Keratinocyte (primary cell): ENCODE measurements around the gene CDH15. TPM values are rescaled to one million over a fixed set of nuclear protein-coding genes. Genes with fewer than 3 reads are reported as not detected.
"Not testable (repeated sequence)": the region's sequence is repeated elsewhere in the genome, so short reads cannot be mapped to it uniquely, and the experiment has no call there.

Source experiments
- DNase-seq: peaks from one replicate; pipeline ENCODE4 v3.0.0-alpha.2; 2011; ENCODE audit warnings: low read depth, missing footprints, low spot score
- FAIRE-seq: peaks from 2 replicates; lab custom pipeline; 2011; peaks lifted over from hg19 to GRCh38; lab: Jason Lieb, UNC
- H2AFZ ChIP-seq: 2 replicates; pipeline ENCODE4 v1.6.0; 2012; ENCODE audit warnings: low read length, control low read depth, inconsistent platforms; ENCODE audit not compliant: control insufficient read depth
- H3K27ac ChIP-seq: 2 replicates; pipeline ENCODE4 v1.5.1; 2011; ENCODE audit warnings: low read length; ENCODE audit not compliant: control insufficient read depth, insufficient read depth
- H3K27me3 ChIP-seq: 3 replicates; pipeline ENCODE4 v1.6.0; 2011; ENCODE audit warnings: low read length; ENCODE audit not compliant: control insufficient read depth, insufficient read depth; ENCODE audit errors: extremely low read depth
- H3K36me3 ChIP-seq, 2 experiments: 2 replicates in 1 of 2; 3 replicates in 1 of 2; pipeline ENCODE4 v1.5.1; 2011; ENCODE audit warnings: low read length in 2 of 2, mild to moderate bottlenecking in 1 of 2; ENCODE audit not compliant: control insufficient read depth in 2 of 2, insufficient read depth in 2 of 2; ENCODE audit errors: extremely low read depth in 1 of 2
- H3K4me1 ChIP-seq: 3 replicates; pipeline ENCODE4 v1.5.1; 2011; ENCODE audit warnings: low read length; ENCODE audit not compliant: control insufficient read depth, insufficient read depth; ENCODE audit errors: extremely low read depth
- H3K4me2 ChIP-seq: 3 replicates; pipeline ENCODE4 v1.6.0; 2011; ENCODE audit warnings: low read depth, low read length; ENCODE audit not compliant: control insufficient read depth, insufficient read depth; ENCODE audit errors: extremely low read depth
- H3K4me3 ChIP-seq, 3 experiments: fragments of 200-600 bp in 1 of 3; sonication (generic) in 1 of 3; 2 replicates in 2 of 3; 3 replicates in 1 of 3; pipeline ENCODE4 v1.5.1; 2011 to 2016; ENCODE audit warnings: low read length in 3 of 3, mild to moderate bottlenecking in 3 of 3, control low read depth in 2 of 3, inconsistent platforms in 1 of 3, low read depth in 1 of 3, mixed read lengths in 1 of 3, mixed run types in 1 of 3, moderate library complexity in 1 of 3; ENCODE audit not compliant: control insufficient read depth in 2 of 3, insufficient read depth in 2 of 3; ENCODE audit errors: extremely low read depth in 1 of 3
- H3K79me2 ChIP-seq: 2 replicates; pipeline ENCODE4 v1.6.0; 2012; ENCODE audit warnings: low read length; ENCODE audit not compliant: control insufficient read depth, insufficient read depth
- H3K9ac ChIP-seq: 3 replicates; pipeline ENCODE4 v1.6.0; 2011; ENCODE audit warnings: low read length; ENCODE audit not compliant: control insufficient read depth, insufficient read depth; ENCODE audit errors: extremely low read depth
- H3K9me1 ChIP-seq: 3 replicates; pipeline ENCODE4 v1.6.0; 2011; ENCODE audit warnings: low read length; ENCODE audit not compliant: control insufficient read depth, insufficient read depth; ENCODE audit errors: extremely low read depth
- H3K9me3 ChIP-seq: 2 replicates; pipeline ENCODE4 v1.5.1; 2012; ENCODE audit warnings: low read depth, low read length; ENCODE audit not compliant: control insufficient read depth
- H4K20me1 ChIP-seq: 3 replicates; pipeline ENCODE4 v1.6.0; 2011; ENCODE audit warnings: low read length; ENCODE audit not compliant: control insufficient read depth, insufficient read depth; ENCODE audit errors: extremely low read depth
- CTCF ChIP-seq, 3 experiments: IDR thresholded peaks in 1 of 3; conservative IDR thresholded peaks in 1 of 3; optimal IDR thresholded peaks in 1 of 3; 2 replicates in 2 of 3; 3 replicates in 1 of 3; pipeline versions ENCODE3 to v1.5.1; 2011; ENCODE audit warnings: low read length in 3 of 3, mild to moderate bottlenecking in 3 of 3, moderate library complexity in 2 of 3, control low read depth in 1 of 3, inconsistent platforms in 1 of 3; ENCODE audit not compliant: insufficient read depth in 2 of 3; ENCODE audit errors: extremely low read depth in 1 of 3
- EZH2 ChIP-seq: IDR thresholded peaks from one replicate; pipeline ENCODE4 v1.6.1; 2012; ENCODE audit warnings: inconsistent platforms, mild to moderate bottlenecking, low read length, moderate library complexity
- dilution Hi-C: fragments of 300-500 bp; cut with MboI; formaldehyde crosslinking; loops from one replicate; pipeline ENCODE4 v1.7.0; 2020; ENCODE audit warnings: low sequenced_read_pairs; ENCODE audit not compliant: extremely low pct_ligation_motif_present
- polyA plus RNA-seq, 5 experiments: library from polyadenylated mRNA; depleted of rRNA in 3 of 5; stranded (reverse) in 3 of 5; stranded (forward) in 1 of 5; unstranded in 1 of 5; fragments of >200 nt; gene quantifications; 1 replicate in 1 of 5; 2 replicates in 3 of 5; 3 replicates in 1 of 5; pipeline versions ENCODE4 v1.2.1 to v1.2.3, GENCODE V29; 2011 to 2012; ENCODE audit warnings: missing spikeins in 2 of 5, low read depth in 1 of 5, low replicate concordance in 1 of 5

The CDH15 gene
- polyA plus RNA-seq, 1 donor (not counting 4 experiments of a cell fraction or from before 2014, with no cell fraction given) = not detected

- DNase-seq, dilution Hi-C loops, H3K9ac ChIP-seq, H3K4me3 ChIP-seq, H3K9me3 ChIP-seq, H3K27ac ChIP-seq, H4K20me1 ChIP-seq, H3K4me1 ChIP-seq, FAIRE-seq, H3K4me2 ChIP-seq, H3K79me2 ChIP-seq, H2AFZ ChIP-seq, H3K36me3 ChIP-seq, H3K9me1 ChIP-seq: not testable (repeated sequence)
- peaks cover 19% of the 10 kb centered on the region for H3K27me3 ChIP-seq
Observed at GRCh38 chr16:89186593-89187031, 15.1 kb downstream of the CDH15 start.

DNA sequence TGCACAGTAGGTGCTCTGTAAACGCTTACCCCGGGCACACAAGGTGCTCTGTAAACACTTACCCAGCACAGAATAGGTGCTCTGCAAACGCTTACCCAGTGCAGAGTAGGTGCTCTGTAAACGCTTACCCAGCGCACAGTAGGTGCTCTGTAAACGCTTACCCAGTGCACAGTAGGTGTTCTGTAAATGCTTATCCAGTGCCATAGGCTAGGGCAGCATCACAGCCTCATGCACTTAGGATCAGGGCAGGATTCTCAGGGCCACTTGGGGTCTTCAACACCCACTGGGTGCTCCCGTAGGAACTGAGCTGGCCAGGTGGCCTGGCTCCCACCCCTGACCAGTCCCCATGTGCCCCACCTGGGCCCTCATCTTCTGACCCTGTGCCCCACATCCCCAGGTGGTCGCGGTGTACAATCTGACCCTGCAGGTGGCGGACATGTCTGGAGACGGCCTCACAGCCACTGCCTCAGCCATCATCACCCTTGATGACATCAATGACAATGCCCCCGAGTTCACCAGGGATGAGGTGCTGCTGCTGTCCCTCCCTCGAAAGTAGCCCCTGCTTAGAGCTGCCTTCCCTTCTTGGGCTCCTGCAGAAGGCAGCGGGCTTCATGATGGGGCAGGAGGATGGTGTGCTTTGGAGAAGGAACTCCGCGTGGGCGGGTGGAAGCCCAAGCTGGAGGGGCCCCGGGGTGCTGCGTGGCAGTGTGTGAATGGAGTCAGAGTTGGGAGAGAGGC is 15.7 kb downstream of the CDH15 start:
- Histone ChIP-seq H3K27me3 (peaks cover 21% of the 10 kb centered on the region), H3K9me3 (no peaks in the 10 kb centered on the region), H3K4me2 (no peak overlapping the region), H2AFZ (no peak overlapping the region), H3K9ac (no peak overlapping the region), H3K79me2 (no peaks in the 10 kb centered on the region), H4K20me1 (peaks cover 4% of the 10 kb centered on the region), H3K4me1 (no peaks in the 10 kb centered on the region), H3K36me3 (no peaks in the 10 kb centered on the region), H3K9me1 (no peaks in the 10 kb centered on the region), H3K4me3 (no peak overlapping the region), H3K27ac (no peak overlapping the region)
- DNase-seq = no peak
- dilution Hi-C loops = no loop called here
- FAIRE-seq = no peak
- TF ChIP-seq CTCF (optimal IDR thresholded peaks at IDR 0.05 in 1 of 3, IDR thresholded peaks at IDR 0.05 in 1 of 3, conservative IDR thresholded peaks at IDR 0.05 in 1 of 3; ENCODE audit: extremely low read depth in 1 of 3, insufficient read depth in 2 of 3, low read length in 3 of 3) = no peak
- TF ChIP-seq EZH2 = no peak
